IMR-90 (cell line): ENCODE data around the gene C6orf58. TPM values are rescaled to one million over a fixed set of nuclear protein-coding genes. Genes with fewer than 3 reads are reported as not detected.

Source experiments
- ATAC-seq: fragments of 200-7000 bp; cut with Tn5 transposase; 2 replicates; pipeline ENCODE4 v1.9.1; 2020; ENCODE audit warnings: low read depth, mild to moderate bottlenecking, moderate library complexity
- BruUV-seq: library from RNA; stranded (reverse); fragments of 400-500 nt; replicated peaks from 2 replicates; lab custom pipeline; 2021; lab: Mats Ljungman, UMichigan
- CTCF ChIA-PET: fragments of 300-600 bp; formaldehyde crosslinking; extraction: SDS; loops from one replicate; lab custom pipeline; 2021; ENCODE audit warnings: antibody characterized with exemption; lab: Yijun Ruan, JAX
- POLR2A ChIA-PET: fragments of 300-600 bp; sonication (Branson Sonifier 250); formaldehyde crosslinking; loops from one replicate; lab custom pipeline; 2022; ENCODE audit warnings: antibody characterized with exemption; ENCODE audit not compliant: unreplicated experiment; lab: Charles Lee
- DNase-seq: peaks from one replicate; pipeline ENCODE4 v3.0.0; 2013
- H2AFZ ChIP-seq: replicated peaks from 2 replicates; pipeline ENCODE3; 2013; ENCODE audit warnings: low read length, mild to moderate bottlenecking; ENCODE audit not compliant: poor library complexity
- H2AK5ac ChIP-seq: 2 replicates; pipeline ENCODE4 v1.6.1; 2013; ENCODE audit warnings: low read depth, low read length, inconsistent platforms
- H2AK9ac ChIP-seq: replicated peaks from 2 replicates; pipeline ENCODE3; 2013; ENCODE audit warnings: mild to moderate bottlenecking, low read depth, low read length, moderate library complexity; ENCODE audit not compliant: poor library complexity
- H2BK120ac ChIP-seq: 2 replicates; pipeline ENCODE4 v1.6.1; 2013; ENCODE audit warnings: low read depth, low read length, inconsistent platforms
- H2BK15ac ChIP-seq: 3 replicates; pipeline ENCODE4 v1.6.1; 2013; ENCODE audit warnings: low read depth, low read length, inconsistent platforms
- H2BK20ac ChIP-seq: 2 replicates; pipeline ENCODE4 v1.6.1; 2013; ENCODE audit warnings: low read depth, mild to moderate bottlenecking, inconsistent platforms, low read length, moderate library complexity
- H2BK5ac ChIP-seq: 2 replicates; pipeline ENCODE4 v1.6.1; 2013; ENCODE audit warnings: mild to moderate bottlenecking, low read depth, low read length, inconsistent platforms; ENCODE audit not compliant: poor library complexity, severe bottlenecking
- H3K14ac ChIP-seq: replicated peaks from 2 replicates; pipeline ENCODE4 v1.6.1; 2013; ENCODE audit warnings: low read depth, low read length, inconsistent platforms
- H3K18ac ChIP-seq: 2 replicates; pipeline ENCODE4 v1.6.1; 2013; ENCODE audit warnings: low read depth, low read length, control low read depth
- H3K23ac ChIP-seq: 2 replicates; pipeline ENCODE4 v1.6.1; 2013; ENCODE audit warnings: low read depth, low read length, inconsistent platforms
- H3K27ac ChIP-seq: 2 replicates; pipeline ENCODE4 v1.5.1; 2013; ENCODE audit warnings: mild to moderate bottlenecking, control low read depth, low read length; ENCODE audit not compliant: insufficient read depth
- H3K27me3 ChIP-seq: 2 replicates; pipeline ENCODE4 v1.6.1; 2013; ENCODE audit warnings: low read length; ENCODE audit not compliant: control insufficient read depth, insufficient read depth
- H3K36me3 ChIP-seq: 2 replicates; pipeline ENCODE4 v1.6.1; 2013; ENCODE audit warnings: low read length, mixed read lengths; ENCODE audit not compliant: control insufficient read depth, insufficient read depth
- H3K4ac ChIP-seq: 2 replicates; pipeline ENCODE4 v1.6.1; 2013; ENCODE audit warnings: low read depth, low read length, inconsistent platforms
- H3K4me1 ChIP-seq: 2 replicates; pipeline ENCODE4 v1.6.1; 2013; ENCODE audit warnings: low read length, mixed read lengths; ENCODE audit not compliant: control insufficient read depth, insufficient read depth
- H3K4me2 ChIP-seq: 2 replicates; pipeline ENCODE4 v1.6.1; 2013; ENCODE audit warnings: low read depth, mild to moderate bottlenecking, control low read depth, low read length, moderate library complexity
- H3K4me3 ChIP-seq: 2 replicates; pipeline ENCODE4 v1.5.1; 2013; ENCODE audit warnings: low read depth, mild to moderate bottlenecking, control low read depth, low read length, moderate library complexity; ENCODE audit not compliant: insufficient read depth
- H3K56ac ChIP-seq: 2 replicates; pipeline ENCODE4 v1.6.1; 2013; ENCODE audit warnings: low read length, inconsistent platforms; ENCODE audit not compliant: insufficient read depth; ENCODE audit errors: extremely low read depth
- H3K79me1 ChIP-seq, 2 experiments: 2 replicates each; pipeline ENCODE4 v1.6.1; 2013; ENCODE audit warnings: low read length in 2 of 2, inconsistent platforms in 1 of 2, low read depth in 1 of 2
- H3K9ac ChIP-seq: 2 replicates; pipeline ENCODE4 v1.6.1; 2013; ENCODE audit warnings: low read depth, low read length, control low read depth
- H3K9me1 ChIP-seq: 2 replicates; pipeline ENCODE4 v1.6.1; 2013; ENCODE audit warnings: low read length, inconsistent platforms; ENCODE audit not compliant: insufficient read depth
- H3K9me3 ChIP-seq: 2 replicates; pipeline ENCODE4 v1.6.1; 2013; ENCODE audit warnings: low read length; ENCODE audit not compliant: control insufficient read depth, insufficient read depth
- H4K20me1 ChIP-seq: 2 replicates; pipeline ENCODE4 v1.6.1; 2013; ENCODE audit warnings: low read length, inconsistent platforms; ENCODE audit not compliant: insufficient read depth
- H4K5ac ChIP-seq: 2 replicates; pipeline ENCODE4 v1.6.1; 2013; ENCODE audit warnings: mild to moderate bottlenecking, low read depth, low read length, control low read depth
- H4K8ac ChIP-seq, 2 experiments: 2 replicates each; pipeline ENCODE4 v1.6.1; 2013; ENCODE audit warnings: low read depth in 2 of 2, low read length in 2 of 2, control low read depth in 1 of 2, inconsistent platforms in 1 of 2
- H4K91ac ChIP-seq: 2 replicates; pipeline ENCODE4 v1.6.1; 2013; ENCODE audit warnings: low read depth, low read length, inconsistent platforms; ENCODE audit not compliant: insufficient read depth
- BHLHE40 ChIP-seq: fragments of 150-350 bp; IDR thresholded peaks from 2 replicates; pipeline ENCODE4 v1.6.1; 2016; ENCODE audit warnings: mild to moderate bottlenecking, low read depth, low read length
- CEBPB ChIP-seq: IDR thresholded peaks from 2 replicates; pipeline ENCODE4 v1.6.1; 2012; ENCODE audit warnings: low read depth, low read length, improper control_type of control experiment
- CHD1 ChIP-seq: IDR thresholded peaks from 2 replicates; pipeline ENCODE4 v1.6.1; 2012; ENCODE audit warnings: low read depth, low read length, improper control_type of control experiment
- MAFK ChIP-seq: IDR thresholded peaks from 2 replicates; pipeline ENCODE4 v1.6.1; 2012; ENCODE audit warnings: low read depth, low read length, improper control_type of control experiment
- MAZ ChIP-seq: IDR thresholded peaks from 2 replicates; pipeline ENCODE4 v1.6.1; 2012; ENCODE audit warnings: low read depth, mild to moderate bottlenecking, low read length, improper control_type of control experiment, moderate library complexity, borderline replicate concordance
- NFE2L2 ChIP-seq: fragments of 150-350 bp; IDR thresholded peaks from 2 replicates; pipeline ENCODE4 v1.6.1; 2016; ENCODE audit warnings: low read depth, mild to moderate bottlenecking, low read length
- POLR2A ChIP-seq: IDR thresholded peaks from 2 replicates; pipeline ENCODE4 v1.6.1; 2012; ENCODE audit warnings: mild to moderate bottlenecking, low read depth, low read length
- RCOR1 ChIP-seq: IDR thresholded peaks from 2 replicates; pipeline ENCODE4 v1.6.1; 2012; ENCODE audit warnings: mild to moderate bottlenecking, low read length, improper control_type of control experiment; ENCODE audit not compliant: insufficient replicate concordance
- WGBS, 2 experiments: methylation state at CpG; one replicate each; pipeline versions ENCODE4 v1.1.5 to v1.1.7; 2013; ENCODE audit warnings: missing lambda C conversion rate in 2 of 2; ENCODE audit not compliant: insufficient read length in 1 of 2; ENCODE audit errors: extremely low coverage in 2 of 2; 5-methylcytosine and 5-hydroxymethylcytosine counted together
- dilution Hi-C: fragments of 300-500 bp; cut with HindIII; formaldehyde crosslinking; loops from one replicate; pipeline ENCODE4 v1.14.3; 2018; ENCODE audit warnings: low sequenced_read_pairs; ENCODE audit not compliant: unreplicated experiment
- in situ Hi-C: fragments of 300-500 bp; cut with MboI; formaldehyde crosslinking; loops from 3 replicates; pipeline ENCODE4 v1.14.3; 2019; ENCODE audit warnings: low sequenced_read_pairs, inconsistent platforms, mixed read lengths
- intact Hi-C: fragments of 100-400 bp; cut with micrococcal nuclease; formaldehyde crosslinking; loops from 2 replicates; pipeline ENCODE4 v1.10.0; 2022
- polyA plus RNA-seq, 3 experiments: library from polyadenylated mRNA; depleted of rRNA; stranded (reverse); fragments of >200 nt; gene quantifications; 2 replicates each; pipeline ENCODE4 v1.2.3, GENCODE V29; 2012; ENCODE audit warnings: low replicate concordance in 1 of 3
- total RNA-seq: library from RNA; depleted of rRNA; stranded (reverse); fragments of >200 nt; gene quantifications from 2 replicates; pipeline ENCODE4 v1.2.3, GENCODE V29; 2012
- TF ChIP-seq, protein P1 (sequence below): fragments of 150-350 bp; IDR thresholded peaks from 2 replicates; pipeline ENCODE4 v1.6.1; 2016; ENCODE audit warnings: low read depth, mild to moderate bottlenecking, low read length, moderate library complexity, borderline replicate concordance
- TF ChIP-seq, protein P2 (sequence below): fragments of 150-350 bp; IDR thresholded peaks from 2 replicates; pipeline ENCODE4 v1.6.1; 2017; ENCODE audit warnings: mild to moderate bottlenecking, antibody characterized with exemption, low read length, low read depth

C6orf58 gene
- total and polyA plus RNA-seq, 2 of the 4 experiments (the other 2 are of a cell fraction), result 0.09 TPM; not detected in 1

DNA sequence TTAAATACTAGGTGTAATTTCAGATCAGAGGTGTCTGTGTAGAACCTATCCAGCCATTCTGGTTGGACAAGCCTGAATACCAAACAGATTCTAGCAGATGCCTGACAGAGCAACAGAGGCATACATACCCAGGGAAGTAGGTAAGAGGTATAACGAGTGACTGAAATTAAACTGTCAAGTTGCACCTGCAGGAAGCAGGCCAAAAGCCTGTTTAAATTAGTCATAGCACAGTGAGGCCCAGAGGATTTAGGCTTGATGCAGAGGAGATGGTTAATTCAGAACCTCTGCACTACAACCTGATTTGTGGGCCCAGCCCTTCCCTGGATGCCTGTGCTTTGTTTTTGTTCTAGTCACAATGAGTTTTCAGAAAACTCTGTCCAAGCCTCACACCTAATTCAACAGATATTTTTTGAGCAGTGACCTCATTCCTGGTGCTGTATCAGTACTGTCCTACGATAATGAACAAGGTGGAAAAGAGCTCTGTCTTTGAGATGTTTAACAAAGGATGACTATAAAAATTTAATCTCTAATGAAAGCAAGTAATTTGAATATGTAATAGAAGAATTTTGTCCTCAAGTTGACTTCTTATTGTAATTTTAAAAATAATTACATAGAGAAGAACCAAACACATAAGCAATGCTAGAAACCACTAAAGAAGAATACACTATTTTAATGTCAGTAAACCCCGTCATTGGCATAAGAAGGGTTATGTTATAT, 31.7 kb downstream of the C6orf58 start:
- ChIA-PET POLR2A (no interaction called here), CTCF (no interaction called here)
- intact Hi-C loops (no loop called here), in situ Hi-C loops (no loop called here), dilution Hi-C loops (no loop called here)
- Histone ChIP-seq H3K4me3 (no peak overlapping the region), H2AK9ac (no peak overlapping the region), H3K79me1 (no peaks in the 10 kb centered on the region), H2AFZ (no peak overlapping the region), H2BK5ac (no peak overlapping the region), H2BK20ac (no peak overlapping the region), H2AK5ac (no peak overlapping the region), H2BK15ac (no peak overlapping the region), H3K14ac (no peak overlapping the region), H3K18ac (no peak overlapping the region), H4K20me1 (no peaks in the 10 kb centered on the region), H3K4me1 (no peaks in the 10 kb centered on the region), H4K91ac (no peak overlapping the region), H4K8ac (no peak overlapping the region), H3K56ac (no peak overlapping the region), H2BK120ac (no peak overlapping the region), H3K4me2 (no peak overlapping the region), H4K5ac (no peak overlapping the region), H3K27ac (no peak overlapping the region), H3K9me1 (no peaks in the 10 kb centered on the region), H3K27me3 (no peaks in the 10 kb centered on the region; the same call in 1 of the 2 replicates), H3K23ac (no peak overlapping the region), H3K9me3 (no peaks in the 10 kb centered on the region), H3K36me3 (no peaks in the 10 kb centered on the region), H3K4ac (no peak overlapping the region), H3K9ac (no peak overlapping the region)
- ATAC-seq (no peak), DNase-seq (no peak)
- TF ChIP-seq, protein P1, sequence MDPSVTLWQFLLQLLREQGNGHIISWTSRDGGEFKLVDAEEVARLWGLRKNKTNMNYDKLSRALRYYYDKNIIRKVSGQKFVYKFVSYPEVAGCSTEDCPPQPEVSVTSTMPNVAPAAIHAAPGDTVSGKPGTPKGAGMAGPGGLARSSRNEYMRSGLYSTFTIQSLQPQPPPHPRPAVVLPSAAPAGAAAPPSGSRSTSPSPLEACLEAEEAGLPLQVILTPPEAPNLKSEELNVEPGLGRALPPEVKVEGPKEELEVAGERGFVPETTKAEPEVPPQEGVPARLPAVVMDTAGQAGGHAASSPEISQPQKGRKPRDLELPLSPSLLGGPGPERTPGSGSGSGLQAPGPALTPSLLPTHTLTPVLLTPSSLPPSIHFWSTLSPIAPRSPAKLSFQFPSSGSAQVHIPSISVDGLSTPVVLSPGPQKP, result no peak
- TF ChIP-seq CEBPB (no peak), MAFK (no peak), RCOR1 (no peak), BHLHE40 (no peak), POLR2A (no peak), NFE2L2 (no peak), CHD1 (no peak), MAZ (no peak)
- TF ChIP-seq, protein P2, sequence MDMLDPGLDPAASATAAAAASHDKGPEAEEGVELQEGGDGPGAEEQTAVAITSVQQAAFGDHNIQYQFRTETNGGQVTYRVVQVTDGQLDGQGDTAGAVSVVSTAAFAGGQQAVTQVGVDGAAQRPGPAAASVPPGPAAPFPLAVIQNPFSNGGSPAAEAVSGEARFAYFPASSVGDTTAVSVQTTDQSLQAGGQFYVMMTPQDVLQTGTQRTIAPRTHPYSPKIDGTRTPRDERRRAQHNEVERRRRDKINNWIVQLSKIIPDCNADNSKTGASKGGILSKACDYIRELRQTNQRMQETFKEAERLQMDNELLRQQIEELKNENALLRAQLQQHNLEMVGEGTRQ, result no peak
- no TSS peak for BruUV-seq
- WGBS, 2 experiments, result 100% methylated on average over 1 of the region's 3 CpGs; no CpG with 5 or more reads in 1 of the 2 experiments
